Endothelial cell of umbilical vein (primary cell): ENCODE measurements around the gene MRPS12. TPM values are rescaled to one million over a fixed set of nuclear protein-coding genes. Genes with fewer than 3 reads are reported as not detected.

Experiments used
- BruUV-seq: library from RNA; stranded (reverse); fragments of 400-500 nt; replicated peaks from 2 replicates; lab custom pipeline; 2021; lab: Mats Ljungman, UMichigan
- CTCF ChIA-PET: fragments of 300-600, 350-600 bp; sonication (Branson Sonifier 250); formaldehyde crosslinking; loops from one replicate; lab custom pipeline; 2021; ENCODE audit warnings: antibody characterized with exemption, inconsistent platforms; lab: Charles Lee
- POLR2A ChIA-PET: fragments of 300-600, 350-600 bp; sonication (Branson Sonifier 250); formaldehyde crosslinking; loops from one replicate; lab custom pipeline; 2021; ENCODE audit warnings: antibody characterized with exemption, inconsistent platforms; lab: Charles Lee
- DNase-seq: peaks from one replicate; pipeline ENCODE4 v3.0.0-alpha.2; 2011; ENCODE audit warnings: low read depth, low spot score
- FAIRE-seq: peaks from 2 replicates; lab custom pipeline; 2011; peaks lifted over from hg19 to GRCh38; lab: Jason Lieb, UNC
- H2AFZ ChIP-seq: 2 replicates; pipeline ENCODE4 v1.6.0; 2012; ENCODE audit warnings: low read depth, low read length, control low read depth, inconsistent platforms
- H3K27ac ChIP-seq: 2 replicates; pipeline ENCODE4 v1.5.1; 2011; ENCODE audit warnings: low read depth, mild to moderate bottlenecking, control low read depth, low read length, moderate library complexity; ENCODE audit not compliant: insufficient read depth
- H3K27me3 ChIP-seq, 2 experiments: 2 replicates each; pipeline versions ENCODE4 v1.6.0 to v1.6.1; 2011; ENCODE audit warnings: low read length in 2 of 2, mixed read lengths in 1 of 2; ENCODE audit not compliant: control insufficient read depth in 2 of 2, insufficient read depth in 2 of 2
- H3K36me3 ChIP-seq, 2 experiments: 2 replicates in 1 of 2; 3 replicates in 1 of 2; pipeline ENCODE4 v1.5.1; 2011; ENCODE audit warnings: low read length in 2 of 2, mild to moderate bottlenecking in 1 of 2, moderate library complexity in 1 of 2; ENCODE audit not compliant: control insufficient read depth in 2 of 2, insufficient read depth in 2 of 2; ENCODE audit errors: extremely low read depth in 1 of 2
- H3K4me1 ChIP-seq: 3 replicates; pipeline ENCODE4 v1.5.1; 2011; ENCODE audit warnings: mild to moderate bottlenecking, low read length; ENCODE audit not compliant: control insufficient read depth, insufficient read depth; ENCODE audit errors: extremely low read depth
- H3K4me2 ChIP-seq: 2 replicates; pipeline ENCODE4 v1.6.1; 2011; ENCODE audit warnings: low read length, control low read depth, mixed read lengths; ENCODE audit not compliant: insufficient read depth
- H3K4me3 ChIP-seq, 3 experiments: fragments of 200-600 bp in 1 of 3; sonication (generic), shearing (Covaris generic) in 1 of 3; replicated peaks in 1 of 3; 2 replicates each; pipeline ENCODE4 v1.5.1; 2011 to 2016; ENCODE audit warnings: control low read depth in 3 of 3, low read length in 3 of 3, mild to moderate bottlenecking in 2 of 3, inconsistent platforms in 1 of 3, low read depth in 1 of 3, moderate library complexity in 1 of 3; ENCODE audit not compliant: insufficient read depth in 1 of 3
- H3K79me2 ChIP-seq: 2 replicates; pipeline ENCODE4 v1.6.0; 2012; ENCODE audit warnings: low read length, inconsistent platforms; ENCODE audit not compliant: control insufficient read depth, insufficient read depth
- H3K9ac ChIP-seq: replicated peaks from 2 replicates; pipeline ENCODE3; 2011; ENCODE audit warnings: low read length, control low read depth; ENCODE audit not compliant: insufficient read depth; ENCODE audit errors: extremely low read depth
- H3K9me1 ChIP-seq: replicated peaks from 3 replicates; pipeline ENCODE4 v1.6.0; 2011; ENCODE audit warnings: mild to moderate bottlenecking, low read length; ENCODE audit not compliant: control insufficient read depth, insufficient read depth; ENCODE audit errors: extremely low read depth
- H3K9me3 ChIP-seq: replicated peaks from 2 replicates; pipeline ENCODE4 v1.5.1; 2012; ENCODE audit warnings: low read length, inconsistent platforms; ENCODE audit not compliant: control insufficient read depth, insufficient read depth
- H4K20me1 ChIP-seq: replicated peaks from 2 replicates; pipeline ENCODE3; 2011; ENCODE audit warnings: mild to moderate bottlenecking, low read length; ENCODE audit not compliant: control insufficient read depth, insufficient read depth; ENCODE audit errors: extremely low read depth
- CTCF ChIP-seq, 2 donors: IDR thresholded peaks; 1 replicate in 1 of 2; 2 replicates in 1 of 2; pipeline ENCODE4 v1.5.1; 2011; ENCODE audit warnings: low read length in 2 of 2, mild to moderate bottlenecking in 2 of 2, moderate library complexity in 2 of 2, control low read depth in 1 of 2, inconsistent platforms in 1 of 2, low read depth in 1 of 2; ENCODE audit not compliant: insufficient read depth in 1 of 2; ENCODE audit errors: extremely low read depth in 1 of 2
- EZH2 ChIP-seq: IDR thresholded peaks from 2 replicates; pipeline ENCODE4 v1.6.1; 2012; ENCODE audit warnings: borderline replicate concordance, low read depth, mild to moderate bottlenecking, moderate library complexity, low read length, inconsistent platforms; ENCODE audit not compliant: severe bottlenecking
- FOS ChIP-seq: IDR thresholded peaks from 2 replicates; pipeline ENCODE4 v1.6.1; 2011; ENCODE audit warnings: mild to moderate bottlenecking, low read length, moderate library complexity, borderline replicate concordance; ENCODE audit not compliant: insufficient read depth
- GATA2 ChIP-seq: IDR thresholded peaks from 2 replicates; pipeline ENCODE4 v1.7.0; 2011; ENCODE audit warnings: low read depth, mild to moderate bottlenecking, moderate library complexity, mixed read lengths, low read length; ENCODE audit not compliant: insufficient read length, insufficient read depth
- JUN ChIP-seq: IDR thresholded peaks from 2 replicates; pipeline ENCODE4 v1.6.1; 2011; ENCODE audit warnings: borderline replicate concordance, low read depth; ENCODE audit not compliant: insufficient read length, insufficient read depth
- MAX ChIP-seq: IDR thresholded peaks from 2 replicates; pipeline ENCODE4 v1.6.1; 2011; ENCODE audit not compliant: insufficient read depth, insufficient read length
- MYC ChIP-seq: IDR thresholded peaks from one replicate; pipeline ENCODE4 v1.6.1; 2011; ENCODE audit warnings: mild to moderate bottlenecking, low read depth, low read length
- POLR2A ChIP-seq: IDR thresholded peaks from 2 replicates; pipeline ENCODE4 v1.6.1; 2012; ENCODE audit warnings: low read depth, mild to moderate bottlenecking, control low read depth, low read length
- POLR2AphosphoS5 ChIP-seq: IDR thresholded peaks from 2 replicates; pipeline ENCODE4 v1.6.1; 2012; ENCODE audit warnings: low read depth, mild to moderate bottlenecking, control low read depth, low read length, moderate library complexity; ENCODE audit not compliant: insufficient read depth
- dilution Hi-C: fragments of 300-500 bp; cut with MboI; formaldehyde crosslinking; loops from one replicate; pipeline ENCODE4 v1.15.0; 2019; ENCODE audit warnings: low sequenced_read_pairs; ENCODE audit not compliant: extremely low pct_ligation_motif_present
- intact Hi-C: fragments of 100-400 bp; cut with micrococcal nuclease; formaldehyde crosslinking; loops from one replicate; pipeline ENCODE4 v1.10.0; 2022
- polyA plus RNA-seq, 4 experiments: library from polyadenylated mRNA; depleted of rRNA in 3 of 4; stranded (reverse) in 3 of 4; unstranded in 1 of 4; fragments of >200 nt; gene quantifications; 2 replicates each; pipeline versions ENCODE4 v1.2.1 to v1.2.3, GENCODE V29; 2011 to 2012; ENCODE audit warnings: missing spikeins in 1 of 4
- total RNA-seq: library from RNA; stranded (reverse); gene quantifications from 2 replicates; pipeline ENCODE4 v1.2.3, GENCODE V29; 2021

Gene MRPS12
- total and polyA plus RNA-seq, 2 donors (not counting 3 experiments of a cell fraction or from before 2014, with no cell fraction given) = 49.3 to 86.3 TPM

- FAIRE-seq (no peak), DNase-seq (no peak)
- Histone ChIP-seq H3K27ac (no peak overlapping the region), H3K4me3 (no peak overlapping the region), H3K9me1 (no peaks in the 10 kb centered on the region), H3K4me1 (no peaks in the 10 kb centered on the region), H3K27me3 (no peaks in the 10 kb centered on the region), H3K36me3 (peaks cover 0 to 4% of the 10 kb centered on the region in 2 experiments), H3K9me3 (no peaks in the 10 kb centered on the region), H3K9ac (no peak overlapping the region), H2AFZ (no peak overlapping the region), H3K4me2 (no peak overlapping the region), H3K79me2 (no peaks in the 10 kb centered on the region), H4K20me1 (no peaks in the 10 kb centered on the region)
- TF ChIP-seq EZH2 = no peak
- TF ChIP-seq POLR2AphosphoS5 = no peak
- TF ChIP-seq JUN = no peak
- TF ChIP-seq MAX = no peak
- no peak for TF ChIP-seq CTCF (IDR thresholded peaks at IDR 0.05; ENCODE audit: extremely low read depth in 1 of 2, insufficient read depth in 1 of 2, low read depth in 1 of 2, low read length in 2 of 2)
- no peak for TF ChIP-seq MYC
- TF ChIP-seq POLR2A = no peak
- TF ChIP-seq FOS = no peak
- no peak for TF ChIP-seq GATA2
- intact Hi-C loops (no loop called here), dilution Hi-C loops (no loop called here)
- ChIA-PET CTCF (interaction anchor here (1.2 to 1.6 kb wide), 3 partner anchors 11 to 25 kb away, joined by 3 to 4 read pairs (median 4); partner anchors contain the start of gene NFKBIB), POLR2A (no interaction called here)
- no TSS peak for BruUV-seq
Observed at GRCh38 chr19:38912600-38913514, 17.9 kb upstream of the MRPS12 start.
